Activated CD4-positive, alpha-beta T cell treated with anti-CD3 and anti-CD28 coated beads, Interleukin-2, amount 50 U/mL, for 16 hours (primary cell): ENCODE data around the gene CDC73.

Experiments used
- DNase-seq: peaks from one replicate; pipeline ENCODE4 v3.0.0-alpha.2; 2020

The CDC73 gene

DNA sequence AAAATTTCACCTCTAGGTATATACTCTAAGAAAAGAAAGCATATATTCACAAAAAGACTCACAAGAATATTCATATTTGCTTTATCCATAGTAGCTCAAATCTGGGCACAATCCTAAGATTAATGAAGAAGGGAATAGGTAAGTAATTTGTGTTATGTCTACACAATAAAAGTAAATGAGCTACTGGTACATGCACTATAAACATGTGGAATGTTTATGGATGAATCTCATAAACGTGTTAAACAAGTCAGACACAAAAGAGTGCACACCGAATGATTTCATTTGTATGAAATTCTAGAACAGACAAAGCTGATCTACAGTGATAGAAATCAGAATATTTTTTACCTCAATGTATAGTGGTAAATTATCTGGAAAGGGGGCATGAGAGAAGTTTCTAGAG, 179.9 kb downstream of the CDC73 start:
- no peak for DNase-seq

DNA sequence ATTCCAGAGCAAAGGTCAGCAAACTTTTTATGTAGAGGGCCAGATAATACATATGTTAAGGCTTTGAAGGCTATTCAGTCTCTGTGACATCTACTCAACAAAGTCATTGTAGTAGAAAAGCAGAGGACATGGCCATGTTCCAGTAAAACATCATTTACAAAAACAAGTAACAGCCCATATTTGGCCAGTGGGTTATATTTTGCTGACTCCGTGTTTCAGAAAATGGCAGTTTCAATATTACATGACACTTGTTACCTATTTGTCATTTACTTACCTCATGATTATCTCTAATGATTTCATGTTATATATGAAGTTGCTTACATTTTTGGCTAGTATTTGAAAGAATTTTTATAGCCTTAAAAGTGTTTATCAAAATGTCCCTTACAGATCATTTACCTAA, 182.0 kb downstream of the CDC73 start:
- DNase-seq: no peak
